ENCODE measurements around the gene GPR180.

DNA sequence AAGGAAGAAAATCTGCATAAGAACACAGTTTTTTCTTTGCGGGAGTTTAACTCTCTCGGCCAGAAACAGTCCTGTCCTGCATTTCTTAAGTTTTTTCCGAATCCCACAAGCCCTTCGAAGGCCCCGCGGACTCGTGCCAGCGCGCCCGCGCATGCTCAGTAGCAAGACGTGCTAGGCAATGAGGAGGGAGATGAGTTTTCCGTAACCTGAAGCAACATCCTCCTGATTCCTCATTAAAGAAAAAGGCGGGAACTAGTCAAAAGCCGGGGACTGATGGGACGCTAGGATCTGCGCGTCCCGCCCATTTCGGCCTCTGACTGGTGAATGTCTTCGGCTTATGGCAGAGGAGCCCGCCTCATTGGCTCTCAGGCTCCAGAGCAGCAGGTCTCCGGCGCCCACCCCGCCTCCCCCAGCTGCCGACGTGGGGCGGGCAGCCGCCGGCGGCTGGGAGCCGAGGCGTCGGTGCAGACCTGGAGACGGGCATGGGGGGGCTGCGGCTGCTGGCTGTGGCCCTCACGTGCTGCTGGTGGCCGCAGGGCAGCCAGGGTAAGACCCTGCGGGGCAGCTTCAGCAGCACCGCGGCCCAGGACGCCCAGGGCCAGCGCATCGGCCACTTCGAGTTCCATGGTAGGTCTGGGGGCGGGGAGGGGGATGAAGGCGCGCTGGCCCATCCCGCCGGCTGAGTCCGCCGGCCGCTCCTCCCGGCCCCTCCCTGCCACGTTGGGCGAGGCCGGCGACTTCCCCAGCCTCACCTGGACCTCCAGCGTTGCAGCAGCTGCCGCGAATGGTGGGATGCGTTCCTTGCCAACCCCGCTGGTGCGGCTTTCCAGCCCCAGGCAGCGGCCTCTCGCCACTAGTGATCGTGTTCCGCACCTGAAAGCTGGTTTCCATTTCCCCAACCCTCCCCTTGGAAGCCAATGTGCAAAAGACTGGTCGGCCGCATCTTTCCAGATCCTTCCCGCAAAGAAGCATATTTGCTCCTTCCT is at the start of gene GPR180:
- TF ChIP-seq, protein P1, sequence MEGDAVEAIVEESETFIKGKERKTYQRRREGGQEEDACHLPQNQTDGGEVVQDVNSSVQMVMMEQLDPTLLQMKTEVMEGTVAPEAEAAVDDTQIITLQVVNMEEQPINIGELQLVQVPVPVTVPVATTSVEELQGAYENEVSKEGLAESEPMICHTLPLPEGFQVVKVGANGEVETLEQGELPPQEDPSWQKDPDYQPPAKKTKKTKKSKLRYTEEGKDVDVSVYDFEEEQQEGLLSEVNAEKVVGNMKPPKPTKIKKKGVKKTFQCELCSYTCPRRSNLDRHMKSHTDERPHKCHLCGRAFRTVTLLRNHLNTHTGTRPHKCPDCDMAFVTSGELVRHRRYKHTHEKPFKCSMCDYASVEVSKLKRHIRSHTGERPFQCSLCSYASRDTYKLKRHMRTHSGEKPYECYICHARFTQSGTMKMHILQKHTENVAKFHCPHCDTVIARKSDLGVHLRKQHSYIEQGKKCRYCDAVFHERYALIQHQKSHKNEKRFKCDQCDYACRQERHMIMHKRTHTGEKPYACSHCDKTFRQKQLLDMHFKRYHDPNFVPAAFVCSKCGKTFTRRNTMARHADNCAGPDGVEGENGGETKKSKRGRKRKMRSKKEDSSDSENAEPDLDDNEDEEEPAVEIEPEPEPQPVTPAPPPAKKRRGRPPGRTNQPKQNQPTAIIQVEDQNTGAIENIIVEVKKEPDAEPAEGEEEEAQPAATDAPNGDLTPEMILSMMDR (conservative IDR thresholded peaks at IDR 0.05; ENCODE audit: low read length) = no peak
- no peak for TF ChIP-seq EZH2phosphoT487 (IDR thresholded peaks at IDR 0.05; ENCODE audit: borderline replicate concordance)

Measured in Loucy (cell line).